ENCODE data around the gene RHBDD3. TPM values are rescaled to one million over a fixed set of nuclear protein-coding genes. Genes with fewer than 3 reads are reported as not detected.

RHBDD3 gene
- total and polyA plus RNA-seq, 2 experiments from 2014 or later: 55.0 to 115 TPM

DNA sequence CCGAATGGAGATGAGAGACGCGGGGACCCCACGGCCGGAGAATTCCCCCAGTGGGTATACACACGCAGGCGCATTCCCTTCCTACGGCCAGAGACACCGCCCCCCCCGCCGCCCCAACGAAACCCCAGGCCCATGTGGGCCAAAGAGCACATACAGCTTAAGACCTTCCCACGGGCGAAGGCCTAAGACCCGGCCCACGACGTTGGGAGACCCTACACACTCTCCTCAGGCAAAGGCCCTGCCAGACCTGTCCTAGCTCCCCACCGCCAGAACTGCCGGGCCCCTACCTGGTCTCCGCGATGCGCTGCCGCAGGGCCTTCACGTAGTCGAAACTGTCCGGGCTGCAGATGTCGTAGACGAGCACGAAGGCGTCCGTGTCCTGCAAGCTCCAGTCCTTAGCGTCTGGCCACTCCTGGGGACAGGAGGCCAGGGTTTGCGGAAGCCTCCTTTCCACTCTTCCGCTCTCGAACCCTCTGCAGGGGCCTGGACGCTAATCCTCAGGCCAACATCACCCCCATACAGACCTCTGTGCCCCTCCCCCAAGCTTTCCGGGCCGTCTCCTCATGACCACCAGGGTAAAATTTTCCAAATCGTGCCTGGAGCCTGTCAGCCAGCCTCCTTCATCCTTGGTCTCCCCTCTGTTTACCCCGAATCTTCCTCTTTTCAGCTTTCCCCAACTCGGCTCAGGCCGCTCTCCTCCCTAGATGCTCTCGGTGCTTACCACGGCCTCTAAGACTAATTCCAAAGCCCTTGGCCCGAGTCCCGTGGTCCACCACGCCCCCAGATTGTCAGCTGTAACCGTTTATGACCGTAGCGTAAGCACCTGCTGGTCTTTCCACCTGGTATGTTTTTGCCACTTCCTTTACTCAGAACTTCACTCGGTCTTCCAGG lies 46.0 kb upstream of the RHBDD3 start:
- peaks cover 24% of the 10 kb centered on the region for H3F3A ChIP-seq (replicated peaks; ENCODE audit: low read depth)
- no peak overlapping the region for H3K27ac ChIP-seq (ENCODE audit: low read depth)
- no peaks in the 10 kb centered on the region for H3K79me2 ChIP-seq (replicated peaks; ENCODE audit: insufficient read depth)
- TF ChIP-seq EZH2 (IDR thresholded peaks at IDR 0.05; ENCODE audit: low read depth, unreplicated experiment) (no peak), POLR2AphosphoS5 (IDR thresholded peaks at IDR 0.05; ENCODE audit: low read depth) (no peak), STAT1 (IDR thresholded peaks at IDR 0.05; ENCODE audit: unreplicated experiment) (no peak), ZNF114 (CRISPR knock-in tag; IDR thresholded peaks at IDR 0.05) (no peak), EZH2phosphoT487 (IDR thresholded peaks at IDR 0.05; ENCODE audit: unreplicated experiment) (no peak), CREB1 (CRISPR knock-in tag; IDR thresholded peaks at IDR 0.05; ENCODE audit: low read depth) (no peak), ZNF331 (CRISPR knock-in tag; IDR thresholded peaks at IDR 0.05; ENCODE audit: low read depth) (no peak), NANOG (IDR thresholded peaks at IDR 0.05; ENCODE audit: borderline replicate concordance) (no peak), JUNB (IDR thresholded peaks at IDR 0.05; ENCODE audit: unreplicated experiment) (no peak)
- TF ChIP-seq, protein P1, sequence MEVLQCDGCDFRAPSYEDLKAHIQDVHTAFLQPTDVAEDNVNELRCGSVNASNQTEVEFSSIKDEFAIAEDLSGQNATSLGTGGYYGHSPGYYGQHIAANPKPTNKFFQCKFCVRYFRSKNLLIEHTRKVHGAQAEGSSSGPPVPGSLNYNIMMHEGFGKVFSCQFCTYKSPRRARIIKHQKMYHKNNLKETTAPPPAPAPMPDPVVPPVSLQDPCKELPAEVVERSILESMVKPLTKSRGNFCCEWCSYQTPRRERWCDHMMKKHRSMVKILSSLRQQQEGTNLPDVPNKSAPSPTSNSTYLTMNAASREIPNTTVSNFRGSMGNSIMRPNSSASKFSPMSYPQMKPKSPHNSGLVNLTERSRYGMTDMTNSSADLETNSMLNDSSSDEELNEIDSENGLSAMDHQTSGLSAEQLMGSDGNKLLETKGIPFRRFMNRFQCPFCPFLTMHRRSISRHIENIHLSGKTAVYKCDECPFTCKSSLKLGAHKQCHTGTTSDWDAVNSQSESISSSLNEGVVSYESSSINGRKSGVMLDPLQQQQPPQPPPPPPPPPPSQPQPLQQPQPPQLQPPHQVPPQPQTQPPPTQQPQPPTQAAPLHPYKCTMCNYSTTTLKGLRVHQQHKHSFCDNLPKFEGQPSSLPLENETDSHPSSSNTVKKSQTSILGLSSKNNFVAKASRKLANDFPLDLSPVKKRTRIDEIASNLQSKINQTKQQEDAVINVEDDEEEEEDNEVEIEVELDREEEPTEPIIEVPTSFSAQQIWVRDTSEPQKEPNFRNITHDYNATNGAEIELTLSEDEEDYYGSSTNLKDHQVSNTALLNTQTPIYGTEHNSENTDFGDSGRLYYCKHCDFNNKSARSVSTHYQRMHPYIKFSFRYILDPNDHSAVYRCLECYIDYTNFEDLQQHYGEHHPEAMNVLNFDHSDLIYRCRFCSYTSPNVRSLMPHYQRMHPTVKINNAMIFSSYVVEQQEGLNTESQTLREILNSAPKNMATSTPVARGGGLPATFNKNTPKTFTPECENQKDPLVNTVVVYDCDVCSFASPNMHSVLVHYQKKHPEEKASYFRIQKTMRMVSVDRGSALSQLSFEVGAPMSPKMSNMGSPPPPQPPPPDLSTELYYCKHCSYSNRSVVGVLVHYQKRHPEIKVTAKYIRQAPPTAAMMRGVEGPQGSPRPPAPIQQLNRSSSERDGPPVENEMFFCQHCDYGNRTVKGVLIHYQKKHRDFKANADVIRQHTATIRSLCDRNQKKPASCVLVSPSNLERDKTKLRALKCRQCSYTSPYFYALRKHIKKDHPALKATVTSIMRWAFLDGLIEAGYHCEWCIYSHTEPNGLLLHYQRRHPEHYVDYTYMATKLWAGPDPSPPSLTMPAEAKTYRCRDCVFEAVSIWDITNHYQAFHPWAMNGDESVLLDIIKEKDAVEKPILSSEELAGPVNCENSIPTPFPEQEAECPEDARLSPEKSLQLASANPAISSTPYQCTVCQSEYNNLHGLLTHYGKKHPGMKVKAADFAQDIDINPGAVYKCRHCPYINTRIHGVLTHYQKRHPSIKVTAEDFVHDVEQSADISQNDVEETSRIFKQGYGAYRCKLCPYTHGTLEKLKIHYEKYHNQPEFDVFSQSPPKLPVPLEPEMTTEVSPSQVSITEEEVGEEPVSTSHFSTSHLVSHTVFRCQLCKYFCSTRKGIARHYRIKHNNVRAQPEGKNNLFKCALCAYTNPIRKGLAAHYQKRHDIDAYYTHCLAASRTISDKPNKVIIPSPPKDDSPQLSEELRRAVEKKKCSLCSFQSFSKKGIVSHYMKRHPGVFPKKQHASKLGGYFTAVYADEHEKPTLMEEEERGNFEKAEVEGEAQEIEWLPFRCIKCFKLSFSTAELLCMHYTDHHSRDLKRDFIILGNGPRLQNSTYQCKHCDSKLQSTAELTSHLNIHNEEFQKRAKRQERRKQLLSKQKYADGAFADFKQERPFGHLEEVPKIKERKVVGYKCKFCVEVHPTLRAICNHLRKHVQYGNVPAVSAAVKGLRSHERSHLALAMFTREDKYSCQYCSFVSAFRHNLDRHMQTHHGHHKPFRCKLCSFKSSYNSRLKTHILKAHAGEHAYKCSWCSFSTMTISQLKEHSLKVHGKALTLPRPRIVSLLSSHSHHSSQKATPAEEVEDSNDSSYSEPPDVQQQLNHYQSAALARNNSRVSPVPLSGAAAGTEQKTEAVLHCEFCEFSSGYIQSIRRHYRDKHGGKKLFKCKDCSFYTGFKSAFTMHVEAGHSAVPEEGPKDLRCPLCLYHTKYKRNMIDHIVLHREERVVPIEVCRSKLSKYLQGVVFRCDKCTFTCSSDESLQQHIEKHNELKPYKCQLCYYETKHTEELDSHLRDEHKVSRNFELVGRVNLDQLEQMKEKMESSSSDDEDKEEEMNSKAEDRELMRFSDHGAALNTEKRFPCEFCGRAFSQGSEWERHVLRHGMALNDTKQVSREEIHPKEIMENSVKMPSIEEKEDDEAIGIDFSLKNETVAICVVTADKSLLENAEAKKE (CRISPR knock-in tag; IDR thresholded peaks at IDR 0.05): no peak
- TF ChIP-seq, protein P2, sequence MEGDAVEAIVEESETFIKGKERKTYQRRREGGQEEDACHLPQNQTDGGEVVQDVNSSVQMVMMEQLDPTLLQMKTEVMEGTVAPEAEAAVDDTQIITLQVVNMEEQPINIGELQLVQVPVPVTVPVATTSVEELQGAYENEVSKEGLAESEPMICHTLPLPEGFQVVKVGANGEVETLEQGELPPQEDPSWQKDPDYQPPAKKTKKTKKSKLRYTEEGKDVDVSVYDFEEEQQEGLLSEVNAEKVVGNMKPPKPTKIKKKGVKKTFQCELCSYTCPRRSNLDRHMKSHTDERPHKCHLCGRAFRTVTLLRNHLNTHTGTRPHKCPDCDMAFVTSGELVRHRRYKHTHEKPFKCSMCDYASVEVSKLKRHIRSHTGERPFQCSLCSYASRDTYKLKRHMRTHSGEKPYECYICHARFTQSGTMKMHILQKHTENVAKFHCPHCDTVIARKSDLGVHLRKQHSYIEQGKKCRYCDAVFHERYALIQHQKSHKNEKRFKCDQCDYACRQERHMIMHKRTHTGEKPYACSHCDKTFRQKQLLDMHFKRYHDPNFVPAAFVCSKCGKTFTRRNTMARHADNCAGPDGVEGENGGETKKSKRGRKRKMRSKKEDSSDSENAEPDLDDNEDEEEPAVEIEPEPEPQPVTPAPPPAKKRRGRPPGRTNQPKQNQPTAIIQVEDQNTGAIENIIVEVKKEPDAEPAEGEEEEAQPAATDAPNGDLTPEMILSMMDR (conservative IDR thresholded peaks at IDR 0.05; ENCODE audit: low read depth in 2 of 2): no peak
- TF ChIP-seq, protein P3, sequence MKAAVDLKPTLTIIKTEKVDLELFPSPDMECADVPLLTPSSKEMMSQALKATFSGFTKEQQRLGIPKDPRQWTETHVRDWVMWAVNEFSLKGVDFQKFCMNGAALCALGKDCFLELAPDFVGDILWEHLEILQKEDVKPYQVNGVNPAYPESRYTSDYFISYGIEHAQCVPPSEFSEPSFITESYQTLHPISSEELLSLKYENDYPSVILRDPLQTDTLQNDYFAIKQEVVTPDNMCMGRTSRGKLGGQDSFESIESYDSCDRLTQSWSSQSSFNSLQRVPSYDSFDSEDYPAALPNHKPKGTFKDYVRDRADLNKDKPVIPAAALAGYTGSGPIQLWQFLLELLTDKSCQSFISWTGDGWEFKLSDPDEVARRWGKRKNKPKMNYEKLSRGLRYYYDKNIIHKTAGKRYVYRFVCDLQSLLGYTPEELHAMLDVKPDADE (IDR thresholded peaks at IDR 0.05): no peak
- TF ChIP-seq, protein P4, sequence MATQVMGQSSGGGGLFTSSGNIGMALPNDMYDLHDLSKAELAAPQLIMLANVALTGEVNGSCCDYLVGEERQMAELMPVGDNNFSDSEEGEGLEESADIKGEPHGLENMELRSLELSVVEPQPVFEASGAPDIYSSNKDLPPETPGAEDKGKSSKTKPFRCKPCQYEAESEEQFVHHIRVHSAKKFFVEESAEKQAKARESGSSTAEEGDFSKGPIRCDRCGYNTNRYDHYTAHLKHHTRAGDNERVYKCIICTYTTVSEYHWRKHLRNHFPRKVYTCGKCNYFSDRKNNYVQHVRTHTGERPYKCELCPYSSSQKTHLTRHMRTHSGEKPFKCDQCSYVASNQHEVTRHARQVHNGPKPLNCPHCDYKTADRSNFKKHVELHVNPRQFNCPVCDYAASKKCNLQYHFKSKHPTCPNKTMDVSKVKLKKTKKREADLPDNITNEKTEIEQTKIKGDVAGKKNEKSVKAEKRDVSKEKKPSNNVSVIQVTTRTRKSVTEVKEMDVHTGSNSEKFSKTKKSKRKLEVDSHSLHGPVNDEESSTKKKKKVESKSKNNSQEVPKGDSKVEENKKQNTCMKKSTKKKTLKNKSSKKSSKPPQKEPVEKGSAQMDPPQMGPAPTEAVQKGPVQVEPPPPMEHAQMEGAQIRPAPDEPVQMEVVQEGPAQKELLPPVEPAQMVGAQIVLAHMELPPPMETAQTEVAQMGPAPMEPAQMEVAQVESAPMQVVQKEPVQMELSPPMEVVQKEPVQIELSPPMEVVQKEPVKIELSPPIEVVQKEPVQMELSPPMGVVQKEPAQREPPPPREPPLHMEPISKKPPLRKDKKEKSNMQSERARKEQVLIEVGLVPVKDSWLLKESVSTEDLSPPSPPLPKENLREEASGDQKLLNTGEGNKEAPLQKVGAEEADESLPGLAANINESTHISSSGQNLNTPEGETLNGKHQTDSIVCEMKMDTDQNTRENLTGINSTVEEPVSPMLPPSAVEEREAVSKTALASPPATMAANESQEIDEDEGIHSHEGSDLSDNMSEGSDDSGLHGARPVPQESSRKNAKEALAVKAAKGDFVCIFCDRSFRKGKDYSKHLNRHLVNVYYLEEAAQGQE (IDR thresholded peaks at IDR 0.05; ENCODE audit: unreplicated experiment): no peak
- no peak overlapping the region; the same call in 1 of the 2 replicates for H3K4me2 ChIP-seq
- DNase-seq (ENCODE audit: low spot score) (no peak), ATAC-seq (no peak)
- peaks cover 9% of the 10 kb centered on the region for H4K20me1 ChIP-seq (replicated peaks; ENCODE audit: insufficient read depth)
- no peak overlapping the region for H3K27ac Mint-ChIP-seq
- H3K27me3 Mint-ChIP-seq (ENCODE audit: insufficient read depth, low read depth, poor library complexity): peaks cover 47% of the 10 kb centered on the region
- no peaks in the 10 kb centered on the region for H3K9me2 ChIP-seq (ENCODE audit: insufficient read depth)
- peak overlapping the region; percentile 68 for H3K4me3 Mint-ChIP-seq
- 0 out of 2 replicates have a peak overlapping the region, but pooled peaks have one; percentile 61 for H3K4me3 ChIP-seq
- peaks cover 5% of the 10 kb centered on the region; the same call in 1 of the 2 replicates for H3K4me1 ChIP-seq (ENCODE audit: insufficient read depth)
- H3K4me1 Mint-ChIP-seq: peaks cover 22% of the 10 kb centered on the region
- H3K36me3 ChIP-seq (ENCODE audit: insufficient read depth): no peaks in the 10 kb centered on the region
- H2AFZ ChIP-seq: no peak overlapping the region
- H3K36me3 Mint-ChIP-seq (ENCODE audit: low read depth): peaks cover 7% of the 10 kb centered on the region; the same call in 1 of the 3 replicates
- peaks cover 54% of the 10 kb centered on the region for H3K27me3 ChIP-seq (ENCODE audit: insufficient read depth)
- H3K9me3 Mint-ChIP-seq: peaks cover 21% of the 10 kb centered on the region
